Measurements from ENCODE around the gene IGFBP3.
A peak's percentile ranks its signal among the peaks of the same experiment; 100 is the strongest.

The IGFBP3 gene

DNA sequence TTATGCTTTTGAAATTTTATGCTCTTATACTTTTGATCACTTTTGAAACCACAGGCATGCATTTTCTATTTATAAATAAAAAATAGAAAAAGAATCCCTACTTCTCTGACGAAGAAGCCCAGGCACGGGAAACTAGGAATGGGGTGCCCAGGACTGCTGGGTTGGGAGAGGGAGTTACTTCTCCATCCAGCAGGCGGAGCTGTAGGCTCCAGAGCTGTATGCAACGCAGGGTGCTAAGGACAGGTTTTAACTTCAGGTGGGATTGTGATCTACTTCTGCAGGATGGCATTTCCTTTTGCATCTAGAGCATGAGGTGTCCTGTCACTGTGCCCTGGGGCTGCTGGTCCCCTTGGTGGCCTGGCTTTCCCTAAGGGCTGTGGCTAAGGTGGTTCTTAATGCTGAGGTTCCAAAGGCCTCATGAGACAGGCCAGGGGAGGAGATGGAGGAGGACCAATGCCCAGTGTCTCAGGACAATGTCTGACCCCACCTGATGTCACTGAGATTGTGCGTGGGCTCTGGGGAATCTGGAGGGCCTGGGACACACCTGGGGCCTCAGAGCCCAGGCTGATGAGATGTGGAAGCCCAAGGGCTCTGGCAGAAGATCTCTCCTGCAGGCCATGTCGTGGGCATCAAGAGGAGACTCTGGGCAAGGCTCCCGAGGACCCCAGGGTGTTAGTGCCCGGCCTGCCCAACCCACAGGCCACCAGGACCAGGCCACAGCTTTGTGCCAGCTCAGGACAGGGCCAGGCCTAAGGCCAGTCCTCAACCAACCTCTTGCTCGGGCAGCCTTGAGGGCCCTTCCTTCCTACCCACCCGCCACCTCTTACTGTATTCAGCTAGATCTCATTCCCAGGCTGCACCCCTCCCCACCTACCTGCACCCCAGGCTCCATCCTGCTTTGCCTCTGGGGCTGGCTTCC lies 48.7 kb downstream of the IGFBP3 start:
- DNase-seq, result peak; percentile 8 to 31

DNA sequence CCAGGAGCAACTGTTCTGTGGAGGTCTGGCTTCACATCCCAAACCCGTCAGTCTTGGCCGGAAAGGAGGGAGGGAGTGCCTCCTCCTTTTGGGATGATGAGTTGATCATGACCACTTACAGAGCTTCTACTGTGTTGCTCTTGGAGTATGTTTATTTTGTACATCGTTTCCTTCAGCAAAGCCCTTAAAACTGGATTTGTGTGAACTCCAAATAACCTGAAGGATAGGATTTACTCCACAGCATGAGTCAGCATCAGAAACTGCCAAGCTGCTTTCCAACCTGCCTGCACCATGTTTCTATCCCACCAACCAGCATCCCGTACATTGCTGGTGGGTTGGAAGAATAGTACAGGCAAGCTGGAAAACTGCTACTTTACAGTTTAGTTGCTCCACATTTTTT lies 51.6 kb downstream of the IGFBP3 start:
- DNase-seq, result no peak

DNA sequence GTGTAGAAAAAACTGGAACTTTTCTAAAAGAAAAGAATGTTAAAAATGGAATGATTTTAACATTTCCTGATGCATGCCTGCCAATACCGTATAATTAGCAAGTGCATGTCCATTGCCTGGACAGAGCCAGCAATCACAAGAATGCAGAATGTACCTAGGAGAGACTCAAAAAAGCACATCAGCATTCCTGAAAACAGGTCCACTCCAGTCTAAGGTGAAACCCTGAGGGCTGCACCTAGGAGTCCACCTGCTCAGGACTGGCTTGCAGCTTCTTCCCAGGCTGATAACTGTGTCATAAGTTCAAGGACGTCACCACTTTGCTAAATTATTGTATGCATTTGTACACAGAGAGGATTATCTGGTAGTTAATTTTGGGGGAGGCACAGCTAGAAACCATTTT lies 53.6 kb downstream of the IGFBP3 start:
- no peak for DNase-seq

DNA sequence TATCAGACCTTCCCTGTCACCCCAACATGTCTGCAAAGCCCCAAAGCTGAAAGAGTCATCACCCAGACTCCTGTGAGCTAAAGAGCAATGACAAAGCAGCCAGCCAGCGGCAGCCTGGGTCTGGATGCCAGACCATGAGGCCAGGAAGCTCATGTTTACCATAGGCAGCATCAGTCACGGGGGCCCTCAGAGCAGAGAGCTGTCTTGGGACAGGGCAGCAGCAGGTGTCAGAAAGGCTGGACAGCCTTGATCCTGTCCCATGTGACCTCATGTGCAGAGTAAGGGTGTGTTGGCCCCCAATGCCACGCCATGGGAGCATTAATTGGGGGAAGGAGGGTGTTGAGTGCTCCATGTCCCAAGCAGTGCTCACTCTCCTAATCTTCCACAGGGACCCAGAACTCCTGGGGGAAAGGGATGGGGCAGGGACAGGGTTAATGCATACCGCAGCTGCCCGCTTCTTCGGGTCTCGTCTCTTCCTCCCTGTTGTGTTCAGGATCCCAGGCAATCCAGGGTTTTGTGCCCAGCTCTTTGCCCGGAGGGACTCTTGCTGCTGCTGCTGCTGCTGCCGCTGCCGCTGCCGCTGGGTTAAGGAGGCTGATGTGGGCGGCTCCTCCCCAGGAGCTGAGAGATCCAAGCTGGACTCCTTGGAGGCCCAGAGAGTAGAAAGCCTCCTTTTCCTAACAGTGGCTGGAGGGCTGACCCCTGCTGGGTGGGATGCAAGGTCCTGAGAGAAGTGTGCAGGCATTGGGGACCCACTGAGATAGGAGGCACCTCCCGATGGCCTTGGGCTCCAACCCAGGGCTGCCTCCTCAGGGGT lies 55.3 kb downstream of the IGFBP3 start:
- DNase-seq, result peak in 1 of 2 experiments; percentile 21

DNA sequence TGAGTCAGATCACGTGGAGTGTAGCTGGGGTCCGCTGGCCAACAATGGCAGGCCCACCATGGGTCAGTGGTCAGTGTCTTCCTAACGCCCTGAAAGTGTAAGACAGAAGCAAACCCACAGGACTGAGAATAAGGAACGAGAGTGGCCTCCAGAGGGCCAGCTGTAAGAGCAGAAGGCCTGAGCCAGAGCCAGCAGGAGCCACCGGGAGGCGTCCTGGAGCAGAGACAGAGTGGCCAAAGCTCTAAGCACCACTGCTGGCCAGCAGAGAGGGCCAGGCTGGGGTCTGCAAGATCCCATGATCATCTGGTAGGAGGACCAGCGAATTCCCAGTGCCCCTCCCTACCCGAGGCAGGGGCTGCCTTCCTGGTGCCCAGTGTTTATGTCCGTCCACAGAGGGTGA lies 57.4 kb downstream of the IGFBP3 start:
- DNase-seq, result no peak
